Stomach smooth muscle (tissue), 2 donors: ENCODE results near the gene OR4D11.

Experiments
- H3K27ac ChIP-seq: one replicate; pipeline ENCODE4 v1.7.0; 2013; ENCODE audit warnings: mild to moderate bottlenecking, low read length, inconsistent platforms
- H3K27me3 ChIP-seq, 2 donors: one replicate each; pipeline ENCODE4 v1.7.0; 2013; ENCODE audit warnings: low read length in 2 of 2; ENCODE audit not compliant: insufficient read depth in 2 of 2, control insufficient read depth in 1 of 2
- H3K36me3 ChIP-seq, 2 donors: one replicate each; pipeline ENCODE4 v1.7.0; 2013; ENCODE audit warnings: low read length in 2 of 2; ENCODE audit not compliant: control insufficient read depth in 2 of 2, insufficient read depth in 2 of 2
- H3K4me1 ChIP-seq: one replicate; pipeline ENCODE4 v1.7.0; 2013; ENCODE audit warnings: low read length; ENCODE audit not compliant: control insufficient read depth, insufficient read depth
- H3K4me3 ChIP-seq, 2 donors: one replicate each; pipeline ENCODE4 v1.7.0; 2013; ENCODE audit warnings: low read length in 2 of 2
- H3K9ac ChIP-seq, 2 donors: one replicate each; pipeline ENCODE4 v1.7.0; 2013; ENCODE audit warnings: low read length in 2 of 2, mild to moderate bottlenecking in 1 of 2
- H3K9me3 ChIP-seq, 2 donors: one replicate each; pipeline ENCODE4 v1.7.0; 2013; ENCODE audit warnings: low read length in 2 of 2; ENCODE audit not compliant: control insufficient read depth in 2 of 2
- donor health status: healthy.
- donor health status: Pancreatic carcinoma.

Gene OR4D11

DNA sequence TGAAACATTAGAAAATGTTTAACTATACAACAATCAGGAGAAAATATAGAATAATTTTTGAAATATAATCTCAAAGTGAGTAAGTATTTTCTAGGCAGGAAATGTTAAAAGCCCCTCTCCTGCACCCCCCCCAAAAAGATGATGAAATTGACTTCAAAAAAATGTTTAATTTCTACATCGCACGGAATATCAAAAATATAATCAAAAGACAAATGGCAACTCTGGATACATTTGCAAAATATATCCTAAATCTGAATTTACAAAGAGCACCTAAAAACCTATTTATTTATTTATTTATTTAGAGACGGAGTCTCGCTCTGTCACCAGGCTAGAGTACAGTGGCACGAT, 44.9 kb downstream of the OR4D11 start:
- Histone ChIP-seq H3K27ac (no peak overlapping the region), H3K9ac (no peak overlapping the region), H3K27me3 (no peaks in the 10 kb centered on the region), H3K4me3 (no peak overlapping the region), H3K36me3 (no peaks in the 10 kb centered on the region), H3K9me3 (no peaks in the 10 kb centered on the region), H3K4me1 (no peaks in the 10 kb centered on the region)

DNA sequence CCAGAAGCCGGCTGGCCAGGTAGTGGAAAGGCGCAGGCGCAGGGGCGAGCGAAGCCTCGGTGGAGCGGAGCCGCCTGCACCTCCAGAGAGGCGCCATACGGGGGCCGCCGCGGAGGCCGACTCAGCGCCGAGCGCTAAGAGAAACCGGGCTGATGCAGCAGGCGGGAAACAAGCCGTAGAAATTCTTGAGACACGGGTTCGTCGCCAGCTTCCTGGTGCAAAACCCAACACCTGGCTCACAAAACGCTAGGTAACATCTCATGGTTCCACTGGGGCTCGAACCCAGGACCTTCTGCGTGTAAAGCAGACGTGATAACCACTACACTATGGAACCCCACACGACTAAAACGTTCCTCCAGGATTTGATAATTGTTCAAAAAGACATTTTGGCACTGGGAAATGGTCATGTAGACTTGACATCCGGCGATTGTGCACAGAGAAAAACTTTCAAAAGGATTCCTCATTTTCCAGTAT, 47.0 kb downstream of the OR4D11 start:
- Histone ChIP-seq H3K4me3 (peak overlapping the region; percentile 80 to 86), H3K9ac (peak overlapping the region; percentile 66 to 74), H3K27ac (peak overlapping the region; percentile 82)

DNA sequence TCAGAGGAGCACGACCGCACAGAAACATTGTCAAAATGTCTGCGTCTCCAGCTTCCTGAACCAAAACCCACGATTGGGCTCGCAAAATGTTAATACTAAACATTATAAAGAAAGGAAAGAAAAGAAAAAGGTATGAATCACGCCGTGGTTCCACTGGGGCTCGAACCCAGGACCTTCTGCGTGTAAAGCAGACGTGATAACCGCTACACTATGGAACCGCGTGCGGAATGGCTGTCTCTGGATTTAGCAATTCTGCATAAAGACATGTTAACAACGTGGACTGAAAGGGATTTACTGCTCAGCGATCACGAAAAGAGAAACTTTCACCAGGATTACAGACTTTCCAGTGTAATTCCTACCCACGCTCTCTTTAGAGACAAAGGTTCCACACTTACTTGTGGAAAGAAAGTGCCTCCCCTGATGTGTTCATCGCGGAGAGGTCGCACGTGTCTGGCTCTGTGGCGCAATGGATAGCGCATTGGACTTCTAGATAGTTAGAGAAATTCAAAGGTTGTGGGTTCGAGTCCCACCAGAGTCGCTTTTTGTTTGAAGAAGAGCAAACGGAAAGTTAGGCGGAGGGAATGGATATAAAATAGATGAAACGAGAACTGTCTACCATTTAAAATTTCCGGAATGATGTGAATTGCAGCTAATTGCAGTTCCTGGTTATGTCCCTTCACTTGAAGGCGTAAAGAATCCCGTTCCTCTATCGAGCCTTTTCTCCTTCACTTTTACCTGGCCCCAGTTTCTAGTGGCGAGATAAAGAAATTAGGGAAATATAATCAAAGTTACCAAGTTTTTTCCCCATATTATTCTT, 47.7 kb downstream of the OR4D11 start:
- Histone ChIP-seq H3K9ac (peak overlapping the region; percentile 66 to 74), H3K4me3 (peak overlapping the region; percentile 80 to 86), H3K27ac (peak overlapping the region; percentile 82)

More for the DNA sequence above, 47.0 kb downstream of the OR4D11 start:
- Histone ChIP-seq H3K4me1 (no peaks in the 10 kb centered on the region), H3K9me3 (no peaks in the 10 kb centered on the region), H3K36me3 (no peaks in the 10 kb centered on the region), H3K27me3 (no peaks in the 10 kb centered on the region)

GRCh38 chr11:59551659-59552521, 48.5 kb downstream of the OR4D11 start:
- H3K9ac ChIP-seq = peak overlapping the region; percentile 66 to 74
- H3K4me1 ChIP-seq = peaks cover 6% of the 10 kb centered on the region
- no peaks in the 10 kb centered on the region for H3K9me3 ChIP-seq
- peak overlapping the region; percentile 80 to 86 for H3K4me3 ChIP-seq
- H3K36me3 ChIP-seq = no peaks in the 10 kb centered on the region
- no peaks in the 10 kb centered on the region for H3K27me3 ChIP-seq
- peak overlapping the region; percentile 82 for H3K27ac ChIP-seq

More for the DNA sequence above, 47.7 kb downstream of the OR4D11 start:
- Histone ChIP-seq H3K27me3 (no peaks in the 10 kb centered on the region), H3K36me3 (no peaks in the 10 kb centered on the region), H3K9me3 (no peaks in the 10 kb centered on the region), H3K4me1 (peaks cover 2% of the 10 kb centered on the region)

DNA sequence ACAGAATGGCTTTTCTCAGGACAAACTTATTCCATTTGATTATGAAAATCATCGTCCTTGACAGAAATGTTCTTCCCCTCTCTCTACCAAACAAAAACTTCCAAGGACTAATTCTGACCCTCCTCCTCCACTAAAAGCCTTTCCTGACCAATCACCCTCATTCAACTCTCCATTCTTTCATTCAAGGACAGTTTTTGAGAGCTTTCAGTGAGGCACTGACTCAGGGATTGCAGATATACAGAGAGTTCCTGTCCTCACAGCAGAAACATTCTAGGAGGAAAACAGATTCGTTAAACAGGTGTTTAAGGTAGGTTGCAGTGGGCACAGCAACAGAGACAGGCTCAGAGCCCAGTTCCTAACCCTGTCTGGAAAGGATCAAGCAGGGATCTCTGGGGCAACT, 49.5 kb downstream of the OR4D11 start:
- no peaks in the 10 kb centered on the region for H3K27me3 ChIP-seq
- H3K4me3 ChIP-seq = no peak overlapping the region
- H3K4me1 ChIP-seq = peaks cover 6% of the 10 kb centered on the region
- no peak overlapping the region for H3K27ac ChIP-seq
- no peak overlapping the region for H3K9ac ChIP-seq
- no peaks in the 10 kb centered on the region for H3K36me3 ChIP-seq
- no peaks in the 10 kb centered on the region for H3K9me3 ChIP-seq

- Histone ChIP-seq H3K4me1 (peaks cover 6% of the 10 kb centered on the region), H3K4me3 (no peak overlapping the region), H3K27ac (no peak overlapping the region), H3K9ac (no peak overlapping the region), H3K9me3 (no peaks in the 10 kb centered on the region), H3K27me3 (no peaks in the 10 kb centered on the region), H3K36me3 (no peaks in the 10 kb centered on the region)
These were observed 49.9 kb downstream of the OR4D11 start for GRCh38 chr11:59553323-59553722.
